Activated B cell treated with CpG ODN at 0.5 μM for 24 hours (primary cell): ENCODE results near the gene NBAS. TPM values are rescaled to one million over a fixed set of nuclear protein-coding genes. Genes with fewer than 3 reads are reported as not detected.

Source experiments
- ATAC-seq: fragments of 200-7000 bp; cut with Tn5 transposase; one replicate; pipeline ENCODE4 v1.10.0; 2021; ENCODE audit warnings: low read depth, mild to moderate bottlenecking, moderate library complexity
- CTCF ChIA-PET: fragments of 350-600 bp; sonication (Branson Sonifier 250); formaldehyde crosslinking; loops from one replicate; lab custom pipeline; 2021; ENCODE audit warnings: antibody characterized with exemption; lab: Charles Lee
- POLR2A ChIA-PET: fragments of 350-600 bp; sonication (Branson Sonifier 250); formaldehyde crosslinking; loops from one replicate; lab custom pipeline; 2021; ENCODE audit warnings: antibody characterized with exemption; lab: Charles Lee
- DNase-seq: peaks from one replicate; pipeline ENCODE4 v3.0.0; 2022
- H3K27ac Mint-ChIP-seq: one replicate; pipeline ENCODE4 v1.8.0; 2020; ENCODE audit warnings: mixed read lengths
- H3K27me3 Mint-ChIP-seq: one replicate; pipeline ENCODE4 v1.8.0; 2021; ENCODE audit warnings: mixed read lengths
- H3K36me3 Mint-ChIP-seq: one replicate; pipeline ENCODE4 v1.8.0; 2021; ENCODE audit warnings: low read depth, mixed read lengths
- H3K4me1 Mint-ChIP-seq: one replicate; pipeline ENCODE4 v1.8.0; 2021; ENCODE audit warnings: mixed read lengths
- H3K4me3 Mint-ChIP-seq: one replicate; pipeline ENCODE4 v1.8.0; 2020; ENCODE audit warnings: mild to moderate bottlenecking, mixed read lengths
- H3K9me3 Mint-ChIP-seq: one replicate; pipeline ENCODE4 v1.8.0; 2020; ENCODE audit warnings: mixed read lengths
- CTCF ChIP-seq: fragments of 200-600 bp; IDR thresholded peaks from one replicate; pipeline ENCODE4 v1.8.0; 2022; ENCODE audit warnings: antibody characterized with exemption, mild to moderate bottlenecking
- intact Hi-C: fragments of 100-400 bp; cut with micrococcal nuclease; formaldehyde crosslinking; loops from one replicate; pipeline ENCODE4 v1.15.1; 2024
- total RNA-seq: library from RNA; stranded (reverse); gene quantifications from 2 replicates; pipeline ENCODE4 v1.2.3, GENCODE V29; 2022

The NBAS gene
- total RNA-seq, 1 donor from 2014 or later = 40.1 TPM

GRCh38 chr2:15238028-15238427 is 323.1 kb downstream of the NBAS start:
- H3K4me1 Mint-ChIP-seq = no peaks in the 10 kb centered on the region
- H3K27me3 Mint-ChIP-seq = no peaks in the 10 kb centered on the region
- DNase-seq (no peak), ATAC-seq (no peak)
- intact Hi-C loops = no loop called here
- H3K4me3 Mint-ChIP-seq = no peak overlapping the region
- H3K9me3 Mint-ChIP-seq = no peaks in the 10 kb centered on the region
- ChIA-PET CTCF (no interaction called here), POLR2A (no interaction called here)
- no peak overlapping the region for H3K27ac Mint-ChIP-seq
- peaks cover 36% of the 10 kb centered on the region for H3K36me3 Mint-ChIP-seq
- TF ChIP-seq CTCF = no peak

GRCh38 chr2:15230599-15231192 is 330.4 kb downstream of the NBAS start:
- ATAC-seq = no peak
- no peaks in the 10 kb centered on the region for H3K4me1 Mint-ChIP-seq
- DNase-seq = no peak
- H3K36me3 Mint-ChIP-seq = peaks cover 69% of the 10 kb centered on the region
- no peaks in the 10 kb centered on the region for H3K27me3 Mint-ChIP-seq
- TF ChIP-seq CTCF = no peak
- intact Hi-C loops = no loop called here
- POLR2A ChIA-PET = no interaction called here
- no peak overlapping the region for H3K4me3 Mint-ChIP-seq
- peaks cover 8% of the 10 kb centered on the region for H3K9me3 Mint-ChIP-seq
- H3K27ac Mint-ChIP-seq = no peak overlapping the region
- CTCF ChIA-PET = no interaction called here

GRCh38 chr2:15226661-15227060 is 334.5 kb downstream of the NBAS start:
- ATAC-seq (no peak), DNase-seq (no peak)
- no peak overlapping the region for H3K4me3 Mint-ChIP-seq
- H3K27ac Mint-ChIP-seq = no peak overlapping the region
- H3K4me1 Mint-ChIP-seq = no peaks in the 10 kb centered on the region
- peaks cover 8% of the 10 kb centered on the region for H3K9me3 Mint-ChIP-seq
- peaks cover 61% of the 10 kb centered on the region for H3K36me3 Mint-ChIP-seq
- TF ChIP-seq CTCF = no peak
- intact Hi-C loops = no loop called here
- H3K27me3 Mint-ChIP-seq = no peaks in the 10 kb centered on the region
- POLR2A ChIA-PET = no interaction called here
- CTCF ChIA-PET = no interaction called here

GRCh38 chr2:15225131-15225530 is 336.0 kb downstream of the NBAS start:
- POLR2A ChIA-PET = no interaction called here
- no peak overlapping the region for H3K4me3 Mint-ChIP-seq
- no peaks in the 10 kb centered on the region for H3K4me1 Mint-ChIP-seq
- DNase-seq = no peak
- ATAC-seq = no peak
- H3K27me3 Mint-ChIP-seq = no peaks in the 10 kb centered on the region
- H3K36me3 Mint-ChIP-seq = peaks cover 54% of the 10 kb centered on the region
- CTCF ChIA-PET = no interaction called here
- no peak overlapping the region for H3K27ac Mint-ChIP-seq
- no peak for TF ChIP-seq CTCF
- peaks cover 8% of the 10 kb centered on the region for H3K9me3 Mint-ChIP-seq
- intact Hi-C loops = no loop called here

- Mint-ChIP-seq H3K27ac (no peak overlapping the region), H3K27me3 (no peaks in the 10 kb centered on the region), H3K9me3 (peaks cover 8% of the 10 kb centered on the region), H3K4me1 (no peaks in the 10 kb centered on the region), H3K4me3 (no peak overlapping the region), H3K36me3 (peaks cover 49% of the 10 kb centered on the region)
- intact Hi-C loops = no loop called here
- ATAC-seq = no peak
- DNase-seq = no peak
- CTCF ChIA-PET = no interaction called here
- TF ChIP-seq CTCF = no peak
- POLR2A ChIA-PET = no interaction called here
These were observed 336.5 kb downstream of the NBAS start for GRCh38 chr2:15224641-15225040.
